Stimulated activated CD8-positive, alpha-beta memory T cell treated with anti-CD3 and anti-CD28 coated beads, Interleukin-12 subunit alpha, Interleukin-12 subunit beta, amount 100 ng/mL, for 4 hours (primary cell): ENCODE results near the gene TH.

Source experiments
- DNase-seq: peaks from one replicate; pipeline ENCODE4 v3.0.0-alpha.2; 2020; ENCODE audit warnings: low read depth

The TH gene

DNA sequence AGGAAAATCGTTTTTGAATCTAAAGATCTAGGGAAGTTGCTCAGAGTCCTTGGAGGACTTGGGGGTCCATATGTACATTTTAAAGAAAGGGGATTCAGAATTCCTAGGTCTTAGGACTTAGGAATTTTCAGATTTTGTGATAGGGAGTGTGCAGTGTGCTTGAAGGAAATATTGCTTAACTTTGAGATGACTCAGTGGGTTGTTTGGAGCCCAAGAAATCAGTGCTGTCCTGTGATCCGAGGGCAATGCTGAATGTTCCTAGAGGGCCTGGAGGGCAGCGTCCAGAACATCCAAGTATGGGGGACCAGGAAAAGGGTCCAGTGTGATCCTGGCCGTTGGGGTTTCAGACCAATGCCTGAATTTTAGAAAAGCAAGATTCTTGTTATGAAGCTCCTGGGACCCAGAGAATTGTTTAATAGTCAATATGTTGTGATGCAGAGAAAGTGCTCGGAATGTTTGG is 29.3 kb downstream of the TH start:
- DNase-seq, result no peak

DNA sequence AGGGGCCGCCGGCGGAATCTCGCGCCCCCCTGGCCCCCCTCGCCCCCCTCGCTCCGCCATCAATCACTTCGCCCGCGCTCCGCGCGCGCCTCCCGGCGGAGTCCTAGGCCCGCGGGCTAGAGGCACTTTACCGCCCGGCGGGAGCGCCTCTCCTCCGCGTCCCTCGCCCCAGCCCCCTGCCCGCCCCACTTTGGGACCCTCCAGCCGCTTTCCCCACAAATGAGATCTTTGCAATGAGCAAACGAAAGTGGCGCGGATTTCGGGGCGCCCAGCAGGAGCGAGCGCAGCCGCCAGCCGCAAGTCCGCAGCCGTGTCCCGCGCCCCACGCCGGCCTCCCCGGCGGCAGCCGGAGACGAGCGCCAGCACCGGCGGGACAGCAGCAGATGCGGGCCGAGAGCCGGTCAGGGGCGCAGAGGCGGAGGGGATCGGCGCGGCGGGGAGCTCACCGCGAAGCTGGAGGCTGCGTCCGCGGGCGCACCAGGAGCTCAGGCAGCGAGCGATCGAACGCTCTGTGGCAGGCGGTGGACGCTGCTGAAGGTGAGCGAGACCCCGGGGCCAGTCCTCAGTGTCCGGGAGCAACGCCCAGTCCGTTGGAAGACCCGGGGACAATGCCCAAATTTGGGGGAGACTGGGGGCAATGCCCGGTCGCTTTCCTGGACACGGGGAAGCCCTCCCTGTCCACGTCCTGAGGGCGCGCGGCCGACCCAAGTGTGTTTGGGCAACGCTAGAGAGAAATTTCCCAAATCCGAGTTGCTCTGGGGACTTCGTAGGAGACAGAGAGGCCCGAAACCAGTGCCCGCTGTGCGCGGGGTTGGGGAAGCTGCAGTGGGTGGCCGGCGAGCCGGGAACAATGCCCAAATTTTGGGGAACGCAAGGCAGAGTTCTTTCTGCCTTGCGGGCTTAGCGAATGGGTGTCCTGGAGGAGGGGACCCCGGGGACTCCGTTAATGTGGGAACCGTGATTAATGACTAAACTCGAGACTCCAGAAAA is 30.9 kb downstream of the TH start:
- DNase-seq, result no peak

DNA sequence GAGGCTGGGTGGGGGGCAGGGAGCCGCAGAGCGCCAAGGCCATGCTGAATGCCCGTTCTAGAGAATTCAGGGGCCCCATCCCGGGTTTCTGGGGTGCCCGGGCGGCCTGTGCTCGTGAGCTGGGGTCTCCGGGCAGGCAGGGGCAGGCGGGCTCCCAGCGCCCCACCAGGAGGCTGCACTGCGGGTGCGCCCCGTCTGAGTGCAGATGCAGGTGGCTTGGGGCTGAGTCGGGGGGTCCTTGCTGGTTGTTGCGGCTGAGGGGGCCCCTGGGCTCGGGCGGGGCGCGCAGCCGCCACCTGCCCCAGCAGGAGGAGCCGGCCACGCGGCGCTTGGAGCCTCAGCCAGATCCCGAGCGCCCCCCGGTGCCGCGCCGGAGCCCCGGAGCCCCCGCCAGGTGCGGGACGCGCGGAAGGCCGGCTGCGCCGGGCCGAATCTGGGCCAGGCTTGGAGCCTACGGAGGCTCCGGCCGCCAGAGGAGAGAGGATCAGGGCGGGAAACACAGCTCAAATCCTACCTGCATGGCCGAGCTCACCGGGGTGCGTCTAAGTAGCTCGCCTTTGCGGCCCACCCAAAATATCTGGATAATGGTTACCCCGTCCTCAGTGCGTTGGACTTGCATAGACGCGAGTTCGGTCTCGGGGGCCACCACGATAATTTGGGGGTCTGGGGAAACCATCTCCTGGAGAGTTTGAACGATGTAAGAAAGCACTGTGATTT is 31.8 kb downstream of the TH start:
- DNase-seq, result no peak

DNA sequence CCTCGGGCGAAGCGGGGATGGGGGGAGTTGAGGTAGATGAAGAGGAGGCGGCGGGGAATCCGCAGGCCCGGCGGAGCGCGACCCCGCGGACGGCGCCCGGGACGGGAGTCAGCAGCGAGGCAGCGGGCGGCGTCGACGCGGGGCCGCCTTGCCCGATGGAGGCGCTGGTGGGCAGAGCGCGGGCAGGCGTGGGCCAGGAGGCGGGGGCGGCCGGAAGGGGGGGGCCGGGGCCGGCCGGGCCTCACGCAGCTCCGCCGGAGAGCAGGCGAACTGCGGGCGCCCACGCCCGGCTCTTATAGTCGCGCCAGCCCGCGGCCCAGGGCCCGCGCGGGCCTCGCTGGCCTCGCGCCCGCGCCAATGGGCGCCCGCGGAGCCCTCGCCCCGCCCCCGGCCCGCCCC is 32.5 kb downstream of the TH start, which contains the start of gene IGF2:
Gene IGF2 (minus strand): TSS at position 267 of the 399 bp plus-strand sequence. CDS start 3,866 bp downstream, outside the sequence.
- no peak for DNase-seq

DNA sequence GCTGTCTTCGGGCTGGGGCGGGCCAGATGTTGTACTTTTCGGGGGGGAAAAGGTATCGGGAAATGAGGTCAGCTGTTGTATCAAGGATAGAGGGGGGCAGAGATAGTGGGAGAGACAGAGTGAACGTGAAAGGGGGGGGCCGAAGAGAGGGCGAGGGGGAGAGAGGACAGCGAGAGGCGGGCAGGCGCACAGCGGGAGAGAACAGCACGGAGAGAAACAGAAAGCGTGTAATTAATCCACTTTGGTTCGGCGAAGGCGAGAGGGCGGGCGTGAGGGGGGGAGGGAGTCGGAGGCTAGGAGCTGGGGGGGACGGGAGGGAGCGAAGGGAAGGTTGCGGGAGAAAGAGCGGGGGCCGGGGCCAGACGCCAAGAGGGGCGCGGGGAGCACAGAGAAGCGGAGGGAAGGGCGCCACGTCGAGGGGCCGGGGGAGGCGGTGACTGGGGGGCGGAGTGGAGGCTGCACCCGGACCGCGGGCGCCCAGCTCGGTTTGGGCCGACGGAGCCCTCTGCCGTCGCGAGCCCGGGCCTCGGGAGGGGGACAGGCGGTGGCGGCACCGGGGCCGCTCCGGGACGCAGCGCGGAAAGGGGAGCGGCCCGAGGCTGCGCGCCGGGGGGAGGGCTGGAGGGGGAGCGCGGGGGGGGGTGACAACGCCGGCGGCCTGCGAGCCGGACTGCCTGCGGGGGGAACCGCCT is 33.0 kb downstream of the TH start:
- no peak for DNase-seq

DNA sequence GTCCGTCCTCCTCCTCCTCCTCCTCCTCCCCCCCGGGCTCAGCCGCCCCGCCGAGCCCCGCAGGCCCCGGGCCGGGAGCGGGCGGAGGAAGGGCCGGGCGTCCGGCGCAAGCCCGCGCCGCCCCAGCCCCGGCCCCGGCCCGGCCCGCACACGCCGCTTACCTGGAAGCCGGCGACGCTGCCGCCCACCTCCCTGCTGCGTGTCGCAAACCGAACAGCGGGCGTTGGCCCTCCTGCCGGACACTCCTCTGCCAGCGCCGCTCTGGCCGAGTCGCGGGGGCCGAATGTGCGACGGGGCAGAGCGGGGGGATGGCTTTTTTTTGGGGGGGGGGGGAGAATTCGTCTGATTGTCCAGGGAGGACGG is 33.6 kb downstream of the TH start:
- DNase-seq, result no peak

DNA sequence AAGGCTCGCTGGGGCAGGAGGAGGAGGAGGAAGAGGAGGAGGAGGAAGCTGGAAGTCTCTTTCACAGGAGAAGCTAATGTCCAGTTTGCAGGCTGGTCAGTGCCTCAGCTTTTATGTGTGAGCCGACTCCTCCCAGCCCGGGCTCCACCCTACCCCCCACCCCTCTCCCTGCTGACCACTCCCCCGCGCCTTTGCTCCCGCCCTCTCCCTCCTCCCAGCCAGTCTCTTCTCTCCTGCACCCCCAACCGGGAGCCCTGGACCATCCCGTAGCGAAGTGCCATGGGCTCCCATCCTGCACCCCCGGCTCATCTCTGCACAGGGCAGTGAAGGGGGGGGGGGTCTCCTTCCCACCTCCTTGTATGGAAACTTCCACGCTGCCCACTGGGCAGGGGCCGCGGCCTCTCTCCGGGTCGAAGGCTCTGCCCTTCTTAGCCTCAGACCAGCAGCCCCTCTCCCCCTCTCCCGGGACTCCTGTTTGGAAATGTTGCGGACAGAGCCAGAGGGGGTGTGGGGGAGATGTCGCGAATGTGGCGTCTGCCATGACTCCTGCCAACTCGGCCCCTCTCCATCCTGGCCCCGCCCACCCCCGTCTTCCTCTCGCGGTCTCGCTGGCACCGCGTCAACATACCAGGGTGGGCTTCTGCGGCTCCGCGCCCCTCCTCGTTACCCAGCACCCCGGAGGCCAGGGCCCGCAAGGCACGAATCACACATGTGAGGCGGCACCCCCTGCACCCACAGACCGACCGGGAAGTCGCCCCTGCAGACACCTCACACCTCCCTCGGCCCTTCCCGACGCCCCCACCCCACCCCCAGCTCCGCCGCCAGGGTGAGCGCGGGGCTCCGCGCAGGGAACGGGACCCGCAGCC is 34.2 kb downstream of the TH start:
- DNase-seq, result no peak

DNA sequence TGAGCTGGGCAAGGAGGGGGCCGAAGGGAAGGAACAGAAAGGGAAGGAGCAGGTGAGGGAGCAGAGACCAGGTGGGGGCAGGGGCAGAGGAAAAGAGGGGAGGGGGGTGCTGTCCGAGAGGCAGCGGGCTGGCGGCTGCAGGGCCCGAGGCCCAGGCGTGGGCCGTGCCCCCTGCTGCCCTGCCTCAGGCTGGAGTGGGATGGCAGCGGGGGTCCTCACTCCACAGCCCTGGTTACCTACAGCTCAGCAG is 34.7 kb downstream of the TH start:
- no peak for DNase-seq

DNA sequence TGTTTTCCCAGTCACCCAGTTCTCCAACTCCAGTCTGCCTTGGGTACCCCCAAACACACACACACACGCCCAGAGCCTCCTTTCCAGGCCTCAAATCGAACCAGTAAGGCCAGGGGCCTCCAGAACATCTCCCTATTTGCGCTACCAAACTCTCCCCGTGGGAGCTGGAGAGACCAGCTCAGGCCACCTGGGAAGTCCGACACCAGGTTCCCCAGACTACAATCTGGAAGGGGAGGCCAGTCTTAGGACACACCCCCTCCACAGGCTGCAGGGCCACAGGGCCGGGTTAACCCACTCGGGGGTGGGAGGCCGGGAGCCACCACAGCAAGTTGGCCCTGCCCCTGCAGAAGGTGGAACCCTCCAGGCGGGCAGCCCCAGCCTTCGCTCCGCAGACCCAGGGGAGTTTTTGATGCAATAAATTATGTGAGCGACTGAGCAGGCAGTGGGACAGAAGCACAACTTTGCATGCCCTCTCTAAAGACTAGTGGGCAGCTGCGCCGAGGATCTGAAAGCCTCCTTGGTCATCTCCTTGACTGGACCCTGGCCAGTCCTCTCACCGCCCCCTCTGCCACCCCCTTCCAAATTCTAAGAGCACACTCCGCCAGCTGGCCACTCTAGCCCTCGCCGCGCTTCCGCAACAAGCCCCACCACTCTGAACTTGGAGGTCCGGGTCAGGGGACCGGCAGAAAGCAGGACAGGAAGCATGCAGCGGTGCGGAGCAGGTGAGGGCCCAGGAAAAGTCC is 35.2 kb downstream of the TH start:
- no peak for DNase-seq

DNA sequence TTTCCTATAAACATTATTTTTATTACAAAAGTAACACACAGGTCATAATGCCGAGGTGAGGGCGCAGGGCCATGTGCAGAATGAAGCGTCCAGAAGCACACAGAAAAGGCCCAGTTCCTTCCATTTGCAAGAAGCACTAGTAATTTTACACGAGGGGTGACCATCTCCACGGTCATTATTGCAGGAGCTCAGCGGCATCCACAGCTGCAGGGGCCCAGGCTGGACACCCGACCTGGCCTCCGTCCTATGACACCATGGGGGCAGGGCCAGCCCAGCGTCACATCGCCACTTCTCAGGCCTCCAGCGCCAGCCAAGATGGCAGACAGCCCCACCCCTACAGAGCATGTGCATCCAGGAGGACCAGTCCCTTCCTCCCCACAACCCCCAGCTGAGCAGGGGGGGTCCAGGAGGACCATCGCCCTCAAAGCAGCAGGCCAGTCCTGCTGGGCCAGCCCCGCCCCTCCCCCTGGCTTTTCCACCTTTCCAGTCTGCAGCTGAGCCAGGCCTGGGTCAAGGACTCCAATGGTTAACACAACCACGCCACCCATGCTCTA is 35.9 kb downstream of the TH start:
- no peak for DNase-seq

DNA sequence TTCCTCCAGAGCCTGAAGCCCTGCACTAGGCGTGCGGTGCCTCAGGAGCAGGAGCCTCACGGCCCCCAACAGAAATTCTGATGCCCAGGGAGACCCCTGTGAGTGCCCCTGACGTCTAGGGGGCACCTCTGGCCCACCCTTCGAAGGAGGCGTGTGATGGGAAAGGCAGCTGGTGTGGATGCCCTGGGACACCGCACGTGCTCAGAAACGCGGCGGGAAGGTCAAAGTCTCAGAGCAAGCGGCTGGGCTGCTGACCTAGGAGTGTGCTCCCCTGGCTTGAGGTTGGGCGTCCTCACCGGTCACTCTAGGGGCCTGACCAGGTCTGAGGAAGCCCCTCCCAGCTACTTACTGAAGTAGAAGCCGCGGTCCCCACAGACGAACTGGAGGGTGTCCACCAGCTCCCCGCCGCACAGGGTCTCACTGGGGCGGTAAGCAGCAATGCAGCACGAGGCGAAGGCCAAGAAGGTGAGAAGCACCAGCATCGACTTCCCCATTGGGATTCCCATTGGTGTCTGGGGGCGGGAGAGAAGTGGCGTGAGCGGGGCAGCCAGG is 36.5 kb downstream of the TH start:
- no peak for DNase-seq

DNA sequence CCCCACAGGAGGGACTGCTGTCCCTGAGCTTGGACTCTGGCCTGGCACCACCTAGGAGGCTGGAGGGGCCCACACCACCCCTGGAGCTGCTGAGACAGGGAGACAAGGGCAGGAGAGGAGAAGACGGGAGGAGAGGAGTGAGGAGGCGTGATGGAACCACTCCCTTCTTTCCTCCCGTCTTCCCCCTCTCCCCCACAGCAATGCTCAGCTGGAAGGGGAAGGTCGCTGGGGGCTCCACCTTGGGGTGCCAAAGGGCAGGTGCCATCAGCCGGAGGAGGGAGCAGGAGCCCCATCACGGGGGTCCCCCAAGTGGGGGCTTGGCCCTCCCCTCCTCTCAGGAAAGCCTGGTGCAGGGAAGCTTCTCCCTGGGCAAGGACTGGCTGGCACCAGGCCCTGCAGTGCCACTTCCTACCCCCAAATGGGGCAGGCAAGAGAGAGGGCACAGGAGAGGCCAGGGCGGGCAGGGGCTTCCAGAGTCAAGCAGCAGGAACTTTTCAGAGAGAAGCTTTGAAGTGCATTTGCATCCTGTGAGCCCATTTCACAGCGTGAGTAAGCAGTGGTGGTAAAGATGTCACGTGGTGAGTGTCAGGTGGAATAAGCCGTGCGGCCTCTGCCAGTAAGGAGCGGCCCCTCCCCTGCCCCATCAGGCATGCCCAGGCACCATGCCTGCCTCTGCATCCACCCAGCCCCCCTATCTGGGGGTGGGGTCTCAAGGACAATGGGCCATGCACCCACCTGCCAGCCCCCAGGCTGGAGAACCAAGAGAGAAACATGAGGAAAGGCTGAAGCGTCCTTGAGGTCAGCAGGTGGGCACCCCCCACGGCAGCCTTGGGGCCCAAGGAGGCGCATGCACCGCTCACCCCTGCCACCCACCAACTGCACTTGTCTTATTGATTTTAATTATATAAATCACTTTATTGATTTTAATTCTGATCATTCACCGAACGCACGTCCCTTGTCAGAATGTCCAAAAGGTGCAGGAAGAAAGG is 37.3 kb downstream of the TH start:
- DNase-seq, result no peak

DNA sequence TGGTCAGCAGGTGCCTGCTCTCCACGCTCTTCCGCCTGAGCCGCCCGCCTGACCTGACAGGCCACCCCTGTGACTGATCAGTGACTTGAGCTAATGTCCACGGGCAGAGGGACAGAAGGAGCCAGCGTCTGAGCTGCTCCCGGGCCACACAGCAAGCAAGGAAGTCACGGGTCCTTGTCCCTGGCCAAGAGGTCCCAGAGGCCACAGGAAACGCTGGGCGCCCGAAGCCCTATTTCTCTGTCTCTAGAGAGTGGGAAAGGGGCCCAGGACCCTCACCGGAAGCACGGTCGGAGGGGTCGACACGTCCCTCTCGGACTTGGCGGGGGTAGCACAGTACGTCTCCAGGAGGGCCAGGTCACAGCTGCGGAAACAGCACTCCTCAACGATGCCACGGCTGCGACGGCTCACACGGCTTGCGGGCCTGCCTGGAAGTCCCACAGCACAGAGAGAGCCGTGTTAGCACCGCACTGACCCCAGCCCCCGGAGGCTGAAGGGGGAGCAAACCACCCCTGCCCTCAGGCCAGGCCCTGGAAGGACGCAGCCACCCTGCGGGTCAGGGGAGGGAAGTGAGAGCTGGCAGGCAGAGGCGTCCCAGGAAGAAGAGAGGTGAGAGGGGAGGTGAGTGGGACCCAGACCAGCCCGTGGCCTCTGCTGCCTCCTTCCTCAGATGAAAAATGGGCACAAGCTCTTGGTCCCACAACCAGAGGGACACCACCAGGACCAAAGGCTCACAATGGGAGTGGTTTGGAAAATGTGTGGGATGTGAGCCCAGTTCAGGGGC is 38.2 kb downstream of the TH start:
- no peak for DNase-seq

DNA sequence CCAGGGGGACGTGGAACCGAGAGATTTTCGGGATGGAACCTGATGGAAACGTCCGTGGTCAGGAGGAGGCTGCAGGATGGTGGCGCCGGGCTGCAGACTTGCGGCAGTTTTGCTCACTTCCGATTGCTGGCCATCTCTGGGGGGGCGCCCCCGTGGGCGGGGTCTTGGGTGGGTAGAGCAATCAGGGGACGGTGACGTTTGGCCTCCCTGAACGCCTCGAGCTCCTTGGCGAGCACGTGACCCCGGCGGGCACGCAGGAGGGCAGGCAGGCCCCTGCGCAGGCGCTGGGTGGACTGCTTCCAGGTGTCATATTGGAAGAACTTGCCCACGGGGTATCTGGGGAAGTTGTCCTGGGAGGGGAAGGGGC is 38.8 kb downstream of the TH start:
- DNase-seq, result no peak

DNA sequence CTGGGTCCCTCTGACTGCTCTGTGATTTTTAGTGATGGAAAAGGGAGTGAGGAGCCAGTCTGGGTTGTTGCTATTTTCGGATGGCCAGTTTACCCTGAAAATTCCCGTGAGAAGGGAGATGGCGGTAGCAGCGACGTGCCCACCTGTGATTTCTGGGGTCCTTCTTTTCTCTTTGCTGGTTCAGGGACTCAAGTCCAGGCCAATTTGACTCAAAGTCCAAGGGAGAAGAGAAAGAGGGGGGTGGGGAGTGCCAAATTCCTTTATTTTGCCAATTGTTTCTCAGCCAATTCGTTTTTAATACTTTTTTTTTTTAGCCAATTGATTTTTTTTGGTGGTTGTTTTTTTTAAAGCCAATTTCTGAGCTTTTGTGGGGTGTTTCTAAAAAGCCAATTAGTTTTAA is 39.4 kb downstream of the TH start:
- no peak for DNase-seq

DNA sequence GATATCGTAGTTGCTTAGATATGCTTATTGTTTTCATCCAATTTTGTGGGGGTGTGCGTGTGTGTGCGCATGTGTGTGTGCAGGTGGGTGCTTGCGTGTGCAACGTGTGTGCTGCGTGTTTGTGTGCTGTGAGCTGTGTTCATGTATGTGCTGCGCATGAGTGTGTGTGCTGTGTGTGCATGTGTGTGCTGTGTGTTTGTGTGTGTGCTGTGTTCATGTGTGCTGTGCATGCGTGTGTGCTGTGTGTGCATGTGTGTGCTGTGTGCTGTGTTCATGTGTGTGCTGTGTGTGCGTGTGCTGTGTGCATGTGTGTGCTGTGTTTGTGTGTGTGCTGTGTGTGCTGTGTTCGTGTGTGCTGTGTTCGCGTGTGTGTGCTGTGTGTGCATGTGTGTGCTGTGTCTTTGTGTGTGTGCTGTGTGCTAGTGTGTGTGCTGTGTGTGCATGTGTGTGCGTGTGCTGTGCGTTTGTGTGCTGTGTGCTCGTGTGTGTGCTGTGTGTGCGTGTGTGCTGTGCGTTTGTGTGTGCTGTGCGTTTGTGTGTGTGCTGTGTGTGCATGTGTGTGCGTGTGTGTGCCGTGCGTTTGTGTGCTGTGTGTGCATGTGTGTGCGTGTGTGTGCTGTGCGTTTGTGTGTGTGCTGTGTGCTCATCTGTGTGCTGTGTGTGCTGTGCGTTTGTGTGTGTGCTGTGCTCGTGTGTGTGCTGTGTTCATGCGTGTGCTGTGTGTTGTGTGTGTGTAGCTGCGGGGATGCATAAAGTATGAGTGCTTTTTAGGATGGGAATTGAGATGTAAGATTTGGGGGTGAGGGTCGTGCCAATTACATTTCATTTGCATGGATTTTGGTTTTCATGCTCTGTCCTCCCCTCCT is 40.0 kb downstream of the TH start:
- DNase-seq, result no peak

DNA sequence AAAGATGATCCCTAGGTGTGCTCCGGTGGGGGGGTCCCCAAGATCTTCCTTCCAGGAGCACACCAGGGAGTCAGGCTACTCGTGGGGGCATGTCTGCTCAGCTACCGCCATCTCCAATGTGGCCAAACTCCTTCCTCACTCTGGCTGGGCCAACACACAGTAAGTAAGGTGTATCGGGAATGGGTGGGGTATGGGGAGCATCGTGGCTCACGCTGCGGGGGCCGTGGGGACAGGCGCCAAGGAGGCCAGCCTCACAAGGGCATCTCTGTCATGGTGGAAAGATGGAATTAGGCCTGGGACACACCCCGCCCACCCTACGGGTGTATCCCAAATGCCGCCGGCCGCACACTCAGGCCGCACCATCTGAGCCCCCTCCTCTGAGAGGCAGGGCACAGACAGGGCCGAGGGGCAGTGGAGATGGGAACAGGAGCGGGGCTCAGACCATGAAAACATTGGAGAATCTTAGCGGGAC is 40.7 kb downstream of the TH start:
- no peak for DNase-seq
